Liver (tissue), 2 donors: Measurements from ENCODE around the gene LRWD1.

Source experiments
- FOXA1 ChIP-seq: IDR thresholded peaks from 2 replicates; pipeline ENCODE4 v1.6.1; 2016; ENCODE audit warnings: antibody characterized with exemption
- RAD21 ChIP-seq, 2 donors: IDR thresholded peaks; 2 replicates each; pipeline ENCODE4 v1.6.1; 2016; ENCODE audit warnings: antibody characterized with exemption in 2 of 2, mild to moderate bottlenecking in 2 of 2
- donor health status: healthy.

GRCh38 chr7:102447311-102447710 is 17.5 kb upstream of the LRWD1 start:
- TF ChIP-seq FOXA1 = no peak
- no peak for TF ChIP-seq RAD21 (IDR thresholded peaks at IDR 0.05)
